Heart left ventricle (tissue), 16 donors: ENCODE data around the gene JHY. TPM values are rescaled to one million over a fixed set of nuclear protein-coding genes. Genes with fewer than 3 reads are reported as not detected.
A peak's percentile ranks its signal among the peaks of the same experiment; 100 is the strongest.

Experiments used
- ATAC-seq, 4 donors: fragments of 200-7000 bp; cut with Tn5 transposase; one replicate each; pipeline ENCODE4 v1.9.1; 2020 to 2022; ENCODE audit warnings: moderate library complexity in 4 of 4, mild to moderate bottlenecking in 3 of 4, moderate number of reproducible peaks in 1 of 4
- DNase-seq, 5 donors: peaks; one replicate each; pipeline ENCODE4 v3.0.0-alpha.2; 2020
- H3K27ac ChIP-seq, 12 donors: fragments of 200-600 bp; sonication (generic) in 4 of 12; one replicate each; pipeline versions ENCODE4 v1.5.0 to v1.8.0; 2016 to 2022; ENCODE audit warnings: mild to moderate bottlenecking in 2 of 12
- H3K27me3 ChIP-seq, 9 donors: fragments of 200-600 bp; sonication (generic) in 2 of 9; one replicate each; pipeline versions ENCODE4 v1.5.1 to v1.8.0; 2016 to 2022; ENCODE audit warnings: mild to moderate bottlenecking in 3 of 9
- H3K36me3 ChIP-seq, 9 donors: fragments of 200-600 bp; sonication (generic) in 2 of 9; one replicate each; pipeline versions ENCODE4 v1.5.0 to v1.8.0; 2018 to 2022; ENCODE audit warnings: mild to moderate bottlenecking in 2 of 9
- H3K4me1 ChIP-seq, 12 donors: fragments of 200-600 bp; sonication (generic) in 4 of 12; one replicate each; pipeline versions ENCODE4 v1.5.0 to v1.8.0; 2016 to 2022; ENCODE audit warnings: mild to moderate bottlenecking in 3 of 12
- H3K4me3 ChIP-seq, 12 donors: fragments of 200-600 bp; sonication (generic) in 4 of 12; one replicate each; pipeline versions ENCODE4 v1.5.0 to v1.8.0; 2017 to 2022; ENCODE audit warnings: mild to moderate bottlenecking in 9 of 12, moderate library complexity in 4 of 12
- H3K9me3 ChIP-seq, 12 donors: fragments of 200-600 bp; sonication (generic) in 4 of 12; one replicate each; pipeline versions ENCODE4 v1.5.0 to v1.8.0; 2016 to 2022; ENCODE audit warnings: mild to moderate bottlenecking in 1 of 12
- CTCF ChIP-seq, 12 donors: fragments of 200-600 bp; sonication (generic) in 4 of 12; IDR thresholded peaks; one replicate each; pipeline versions ENCODE4 v1.5.0 to v1.8.0; 2018 to 2022; ENCODE audit warnings: antibody characterized with exemption in 12 of 12, mild to moderate bottlenecking in 5 of 12
- POLR2A ChIP-seq, 2 donors: fragments of 450-650 bp; IDR thresholded peaks; one replicate each; pipeline ENCODE4 v1.6.1; 2017; ENCODE audit warnings: antibody characterized with exemption in 2 of 2, mild to moderate bottlenecking in 2 of 2, moderate library complexity in 2 of 2
- WGBS, 4 donors: extraction: QIAGEN DNeasy Blood & Tissue Kit in 2 of 4; methylation state at CpG; one replicate each; pipeline versions ENCODE4 v1.1.5 to v1.1.7; 2013 to 2018; 5-methylcytosine and 5-hydroxymethylcytosine counted together
- intact Hi-C, 10 donors: fragments of 100-400 bp; cut with DNase I; formaldehyde crosslinking; loops; one replicate each; pipeline versions ENCODE4 v1.11.1 to v1.14.2; 2022
- polyA plus RNA-seq, 2 donors: library from polyadenylated mRNA; stranded (reverse); fragments of 200-250 nt; gene quantifications; one replicate each; pipeline ENCODE4 v1.2.3, GENCODE V29; 2013
- total RNA-seq, 9 donors: library from RNA; depleted of rRNA in 2 of 9; stranded (reverse); fragments of >200 nt in 2 of 9; fragmentation: NEBNext Ultra II Directional in 3 of 9; extraction: Animal tissue kit (Norgen Biotek cat#: 25700) in 3 of 9; gene quantifications; one replicate each; pipeline versions ENCODE4 v1.1.0 to v1.2.4, GENCODE V29; 2016 to 2023
- donor health status: ischemic (EF 13 %, LVEDD 7.1; RV severe dilation, severe dysfunction).
- donor health status: healthy with polysubstance abuse.
- donor health status: DM: no; HTN: yes; CAD: no.
- donor health status: DM: no; HTN: no; CAD: no.
- donor health status: ischemic (EF 25% LVEDD 6.9; RV normal size, moderate dysfunction).
- donor health status: ischemic (EF 25% LVEDD 5.7; RV mildly dilated, moderate dysfunction).
- donor health status: healthy.
- donor health status: DM: yes; HTN: yes; CAD: no.
- donor health status: ischemic (EF 35%, LVEDD 5.7; RV mildly dilated, moderate dysfunction).
- donor health status: nonischemic (EF 11% LVEDD 7.7; RV severe dilation, severe dysfunction).
- donor health status: DM: yes; HTN: yes; CAD: no.
- donor health status: PGD.
- donor health status: ischemic (EF 29% LVEDD 5.4; RV normal size, mild dysfunction).
- donor health status: nonischemic (EF 23%, LVEDD 6.1; RV moderate dilation, normal function).

Gene JHY
- total and polyA plus RNA-seq, 11 donors = 0.50 to 2.3 (median 0.93) TPM

- peak overlapping the region in 2 of 12 donors; percentile 6 to 21 for H3K4me3 ChIP-seq
- H3K9me3 ChIP-seq = no peaks in the 10 kb centered on the region
- intact Hi-C loops = loop anchor here in 9 of 10 donors (1.0 to 10.0 kb wide), 6 partner anchors 156 to 191 kb away; no protein-coding TSS in a partner anchor
- H3K4me1 ChIP-seq = peaks cover 0 to 7% (median 0%) of the 10 kb centered on the region in 12 donors
- DNase-seq = peak in 3 of 5 donors; percentile 18 to 36 (median 28)
- peak overlapping the region in 1 of 12 donors; percentile 57 for H3K27ac ChIP-seq
- TF ChIP-seq POLR2A (IDR thresholded peaks at IDR 0.05) = no peak
- peak; percentile 61 to 89 (median 74) for TF ChIP-seq CTCF (IDR thresholded peaks at IDR 0.05)
- no peak for ATAC-seq
- 18 to 19% (median 19%) methylated on average over 7 of the region's 7 CpGs for WGBS, 4 donors
- peaks cover 0 to 64% (median 13%) of the 10 kb centered on the region in 9 donors for H3K27me3 ChIP-seq
- no peaks in the 10 kb centered on the region for H3K36me3 ChIP-seq
Measured at GRCh38 chr11:122863704-122864326, 18.7 kb upstream of the JHY start.

- H3K27me3 ChIP-seq = peaks cover 0 to 58% (median 13%) of the 10 kb centered on the region in 9 donors
- peaks cover 0 to 7% (median 0%) of the 10 kb centered on the region in 12 donors for H3K4me1 ChIP-seq
- TF ChIP-seq POLR2A (IDR thresholded peaks at IDR 0.05) = no peak
- TF ChIP-seq CTCF (IDR thresholded peaks at IDR 0.05) = no peak
- no peaks in the 10 kb centered on the region for H3K9me3 ChIP-seq
- no peak for DNase-seq
- H3K4me3 ChIP-seq = peak overlapping the region in 2 of 12 donors; percentile 6 to 21
- no peaks in the 10 kb centered on the region for H3K36me3 ChIP-seq
- no peak for ATAC-seq
- intact Hi-C loops = loop anchor here in 8 of 10 donors (2.0 to 10.0 kb wide), 4 partner anchors 158 to 190 kb away; no protein-coding TSS in a partner anchor
- WGBS, 4 donors = 72 to 74% (median 73%) methylated on average over 7 of the region's 7 CpGs
- peak overlapping the region in 1 of 12 donors; percentile 57 for H3K27ac ChIP-seq
Measured at GRCh38 chr11:122864386-122865115, 18.0 kb upstream of the JHY start.

- WGBS, 4 donors = 84 to 89% (median 87%) methylated on average over 6 of the region's 6 CpGs
Measured at GRCh38 chr11:122869622-122870021, 12.9 kb upstream of the JHY start.

More at GRCh38 chr11:122869622-122870021, 12.9 kb upstream of the JHY start:
- Histone ChIP-seq H3K36me3 (no peaks in the 10 kb centered on the region), H3K27me3 (peaks cover 0 to 34% (median 0%) of the 10 kb centered on the region in 9 donors), H3K27ac (no peak overlapping the region), H3K9me3 (no peaks in the 10 kb centered on the region), H3K4me3 (no peak overlapping the region), H3K4me1 (no peaks in the 10 kb centered on the region)
- DNase-seq (no peak), ATAC-seq (no peak)
- TF ChIP-seq CTCF (IDR thresholded peaks at IDR 0.05) (no peak), POLR2A (IDR thresholded peaks at IDR 0.05) (no peak)
- intact Hi-C loops = loop anchor here in 6 of 10 donors (5.0 to 10.0 kb wide), 4 partner anchors 153 to 375 kb away; no protein-coding TSS in a partner anchor
